NOMO-1 treated with DMSO at 0.1 percent for 48 hours (cell line): ENCODE results near the gene ANKRD10.
"Not testable (repeated sequence)": the region's sequence is repeated elsewhere in the genome, so short reads cannot be mapped to it uniquely, and the experiment has no call there.

Experiments used
- DNase-seq: peaks from one replicate; lab custom pipeline; 2025; ENCODE audit not compliant: unreplicated experiment; lab: John Stamatoyannopoulos, UW

ANKRD10 gene

DNA sequence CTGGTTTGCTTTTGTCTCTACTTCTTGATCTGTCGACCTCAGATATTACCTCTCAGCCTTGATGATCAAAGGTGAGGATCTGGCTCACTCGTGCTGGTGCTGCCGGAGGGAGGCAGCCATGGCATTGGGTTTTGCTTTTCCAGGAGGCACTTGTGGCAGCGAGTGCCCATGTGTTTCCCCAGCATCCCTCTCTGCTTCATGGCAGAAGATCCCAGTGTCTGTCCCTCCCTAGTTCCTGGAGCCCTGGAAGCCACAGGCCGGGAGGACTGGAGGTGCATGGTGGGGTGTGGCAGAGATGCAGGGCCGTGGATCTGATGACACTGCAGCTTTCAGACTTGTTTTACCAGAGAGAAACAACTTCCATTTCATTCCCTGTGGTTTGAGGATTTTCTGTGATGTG lies 47.5 kb downstream of the ANKRD10 start:
- no peak for DNase-seq

GRCh38 chr13:110866491-110867170 lies 48.2 kb downstream of the ANKRD10 start:
- no peak for DNase-seq

GRCh38 chr13:110863685-110864084 lies 51.2 kb downstream of the ANKRD10 start:
- no peak for DNase-seq

DNA sequence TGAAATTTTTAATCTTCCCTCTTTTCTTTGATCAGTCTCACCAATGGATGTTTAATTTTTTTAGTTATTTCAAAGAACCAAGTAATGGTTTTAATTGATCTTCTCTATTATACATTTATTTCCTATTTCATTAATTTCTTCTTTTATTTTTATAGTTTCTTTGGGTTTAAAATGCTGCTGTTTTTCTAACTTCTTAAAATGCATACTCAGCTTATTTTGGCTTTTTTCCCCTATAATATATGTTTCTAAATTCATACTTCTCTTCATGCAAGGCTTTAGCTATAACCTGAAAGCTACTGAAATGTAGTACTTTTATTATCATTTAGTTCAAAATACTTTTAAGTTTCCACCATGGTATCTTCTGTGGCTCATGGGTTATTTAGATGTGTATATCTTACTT lies 53.9 kb downstream of the ANKRD10 start:
- DNase-seq, result no peak

- DNase-seq, result no peak
Measured at GRCh38 chr13:110856942-110857835, 57.7 kb downstream of the ANKRD10 start.

DNA sequence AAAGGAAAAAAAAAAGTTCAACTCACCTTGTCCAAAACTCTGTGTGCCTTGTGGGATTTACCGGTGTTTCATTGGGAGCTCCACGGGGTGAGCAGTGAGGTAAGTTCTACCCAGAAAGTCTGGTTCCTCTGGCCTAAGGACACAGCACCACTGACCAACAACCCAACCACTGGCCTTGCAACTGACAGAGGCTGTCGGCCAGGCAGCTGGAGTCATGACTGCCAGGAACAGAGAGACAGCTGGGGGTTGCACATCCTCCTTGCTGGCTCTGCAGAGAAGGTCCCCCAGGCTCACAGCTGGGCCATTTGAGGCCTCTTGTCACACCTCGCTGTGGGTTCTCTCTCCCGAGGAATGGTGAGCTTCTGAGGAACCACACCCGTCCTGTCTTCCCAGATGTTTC lies 59.5 kb downstream of the ANKRD10 start:
- no peak for DNase-seq

- no peak for DNase-seq
Measured at GRCh38 chr13:110854866-110855265, 60.0 kb downstream of the ANKRD10 start.

- no peak for DNase-seq
Measured at GRCh38 chr13:110853235-110853721, 61.6 kb downstream of the ANKRD10 start.

- DNase-seq, result no peak
Measured at GRCh38 chr13:110850840-110851239, 64.0 kb downstream of the ANKRD10 start.

DNA sequence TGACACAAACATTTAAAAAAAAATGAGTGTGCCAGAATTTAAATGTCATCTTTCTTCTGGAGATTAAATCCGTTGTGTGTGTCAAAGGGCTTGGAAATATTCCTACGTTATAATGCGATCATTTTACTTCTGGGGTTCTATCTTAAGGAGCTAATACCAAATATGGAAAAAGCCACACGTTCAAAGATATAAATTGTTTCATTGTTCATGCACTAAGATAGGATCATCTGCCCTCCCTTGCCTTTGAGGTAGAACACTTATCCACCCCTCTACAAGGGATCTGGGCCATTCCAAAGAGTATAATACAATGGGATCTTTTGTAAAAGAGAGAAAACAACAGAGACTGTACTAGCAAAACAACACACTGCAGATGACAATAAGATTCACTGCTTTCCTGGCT lies 64.9 kb downstream of the ANKRD10 start:
- no peak for DNase-seq

DNA sequence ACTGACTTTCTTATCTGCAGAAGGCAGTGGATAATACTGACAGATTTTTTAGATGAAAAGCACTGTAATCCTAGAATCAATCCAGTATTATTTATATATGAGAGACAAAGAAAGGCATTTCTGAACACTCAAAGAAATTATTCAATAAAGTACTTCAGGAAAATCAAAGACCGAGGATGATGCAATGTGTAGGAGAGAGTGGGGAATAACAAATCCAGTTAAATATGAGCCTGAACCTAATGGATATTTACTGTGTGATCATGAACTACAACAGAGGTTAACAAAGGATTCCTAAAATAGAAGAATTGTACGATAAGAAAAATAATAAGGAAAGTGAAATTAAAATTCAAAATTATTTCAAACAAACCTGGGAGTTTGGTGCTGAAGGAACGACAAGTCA lies 69.3 kb downstream of the ANKRD10 start:
- DNase-seq, result no peak

DNA sequence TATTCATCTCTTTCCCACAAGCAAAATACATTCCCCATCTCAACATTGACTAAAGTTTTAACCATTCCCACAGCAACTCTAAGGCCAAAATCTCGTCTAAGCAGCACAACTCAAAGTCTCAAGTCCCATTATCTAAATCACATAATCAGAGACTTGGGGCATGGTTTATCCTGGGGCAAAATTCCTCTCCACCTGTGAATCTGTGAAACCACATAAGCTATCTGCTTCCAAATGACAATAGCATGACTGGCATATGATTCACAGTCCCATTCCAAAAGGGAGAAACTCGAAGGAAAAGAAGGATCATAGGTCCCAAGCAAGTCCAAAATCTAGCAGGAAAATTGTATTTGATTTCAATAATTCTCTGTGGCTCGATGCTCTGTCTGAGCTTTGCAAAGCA lies 73.0 kb downstream of the ANKRD10 start:
- no peak for DNase-seq

DNA sequence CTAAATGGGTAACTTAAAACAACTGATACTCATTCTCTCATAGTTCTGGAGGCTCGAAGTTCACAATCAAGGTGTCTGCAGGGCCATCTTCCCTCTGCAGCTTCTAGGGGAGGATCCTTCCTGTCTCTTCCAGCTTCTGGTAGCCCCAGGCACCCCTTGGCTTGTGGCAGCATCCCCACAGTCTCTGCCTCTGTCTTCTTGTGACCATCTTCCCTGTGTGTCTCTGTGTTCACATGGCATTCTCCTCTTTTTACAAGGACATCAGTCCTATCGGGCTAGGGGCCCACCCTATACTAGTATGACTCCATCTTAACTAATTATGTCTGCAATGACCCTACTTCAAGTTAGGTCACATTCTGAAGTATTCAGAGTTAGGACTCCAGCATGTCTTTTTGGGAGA lies 73.5 kb downstream of the ANKRD10 start:
- no peak for DNase-seq

- DNase-seq, result no peak
Measured at GRCh38 chr13:110838867-110839538, 75.9 kb downstream of the ANKRD10 start.

- DNase-seq, result no peak
Measured at GRCh38 chr13:110838116-110838515, 76.8 kb downstream of the ANKRD10 start.

DNA sequence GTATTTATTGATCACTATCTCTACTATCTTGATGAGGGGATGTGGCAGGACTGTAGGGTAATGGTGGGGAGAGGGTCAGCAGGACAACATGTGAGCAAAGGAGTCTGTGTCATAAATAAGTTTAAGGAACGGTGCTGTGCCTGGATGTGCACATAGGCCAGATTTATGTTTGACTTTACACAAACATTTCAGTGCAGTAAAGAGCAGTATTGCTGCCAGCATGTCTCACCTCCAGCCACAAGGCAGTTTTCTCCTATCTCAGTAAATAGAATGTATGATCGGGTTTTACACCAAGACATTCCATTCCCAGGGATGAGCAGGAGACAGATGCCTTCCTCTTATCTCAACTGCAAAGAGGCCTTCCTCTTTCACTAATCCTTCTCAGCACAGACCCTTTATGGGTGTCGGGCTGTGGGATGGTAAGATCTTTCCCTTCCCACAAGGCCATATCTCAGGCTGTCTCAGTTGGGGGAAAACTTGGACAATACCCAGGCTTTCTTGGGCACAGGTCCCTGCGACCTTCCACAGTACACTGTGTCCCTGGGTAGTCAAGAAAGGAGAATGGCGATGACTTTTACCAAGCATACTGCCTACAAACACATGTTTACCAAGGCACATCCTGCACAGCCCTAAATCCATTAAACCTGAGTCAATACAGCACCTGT lies 77.3 kb downstream of the ANKRD10 start:
- not testable (repeated sequence) for DNase-seq

DNA sequence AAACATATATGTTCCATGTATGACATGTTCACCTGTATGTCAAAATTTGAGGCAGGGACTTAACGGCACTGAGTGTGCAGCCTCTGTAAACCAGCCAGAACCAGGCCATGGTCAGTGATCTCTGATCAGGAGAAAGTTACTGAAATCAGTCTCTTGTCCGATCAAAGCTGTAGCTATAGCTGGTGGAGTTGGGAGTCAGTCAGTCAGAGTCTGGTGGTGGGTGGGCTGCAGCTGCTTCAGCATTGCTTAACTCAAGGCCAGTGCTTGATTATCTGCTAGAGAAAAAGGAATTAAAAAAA lies 78.3 kb downstream of the ANKRD10 start:
- DNase-seq, result no peak

DNA sequence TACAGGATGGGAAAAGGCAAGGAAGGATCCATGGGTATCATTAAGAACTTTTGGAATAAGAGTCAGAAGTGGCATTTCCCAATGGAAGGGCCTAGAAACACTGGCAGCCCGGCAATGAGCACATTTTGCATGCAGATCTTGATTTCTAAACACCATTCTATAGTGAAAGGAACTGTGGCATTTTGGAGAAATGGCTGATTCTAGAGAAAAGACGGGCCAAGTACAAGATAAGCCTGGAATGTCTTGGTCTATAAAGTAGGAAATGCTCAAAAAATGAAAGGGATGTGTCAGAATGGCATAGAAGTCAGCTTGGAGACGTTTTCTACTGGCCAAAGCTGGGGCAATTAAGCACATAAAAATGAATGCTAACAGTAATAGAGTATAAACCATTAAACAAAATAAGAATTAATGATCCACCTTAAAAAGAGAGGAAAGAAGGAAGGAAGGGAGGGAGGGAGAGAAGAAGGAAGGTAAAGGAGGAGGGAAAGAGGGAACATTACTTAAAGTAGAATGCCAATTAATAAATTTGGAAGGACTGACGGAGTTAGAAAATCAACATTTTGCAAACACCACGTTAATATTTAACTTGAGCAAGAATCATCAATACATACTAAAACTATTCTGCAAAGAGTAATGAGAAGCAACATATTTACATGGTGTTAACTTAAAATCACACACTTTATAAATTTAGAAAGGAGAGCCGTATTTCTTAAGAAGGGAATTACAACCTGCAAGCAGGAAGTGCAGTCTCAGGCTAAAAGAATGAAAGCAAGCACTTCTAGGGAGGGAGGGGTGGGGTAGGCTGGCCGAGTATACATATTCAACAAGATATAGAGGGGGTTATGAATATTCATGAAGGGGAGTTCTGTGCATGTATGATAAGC lies 78.9 kb downstream of the ANKRD10 start:
- no peak for DNase-seq

- DNase-seq, result no peak
Measured at GRCh38 chr13:110834572-110834971, 80.3 kb downstream of the ANKRD10 start.

DNA sequence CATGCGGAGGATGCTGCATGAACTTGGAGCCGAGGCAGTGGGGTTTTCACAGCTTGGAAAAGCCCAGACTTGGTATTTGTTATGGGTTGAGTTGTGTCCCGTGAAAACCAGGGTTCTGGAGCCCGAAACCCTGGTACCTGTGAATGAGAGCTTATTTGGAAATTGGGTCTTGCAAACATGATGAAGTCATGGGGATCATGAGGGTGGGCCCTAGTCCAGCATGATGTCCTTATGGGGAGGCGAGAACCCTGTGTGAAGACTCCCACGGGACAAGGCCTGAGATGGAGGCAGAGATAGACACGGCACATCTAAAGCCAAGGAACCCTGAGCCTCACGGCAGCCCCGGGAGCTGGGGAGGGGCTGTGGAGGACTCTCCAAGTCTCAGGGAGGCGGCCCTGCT lies 82.3 kb downstream of the ANKRD10 start:
- DNase-seq, result no peak

- no peak for DNase-seq
Measured at GRCh38 chr13:110832205-110832479, 82.7 kb downstream of the ANKRD10 start.
